Activated T-cell treated with anti-CD3 and anti-CD28 coated beads for 1 hour (primary cell): ENCODE data around the gene PRX.
"Not testable (repeated sequence)": the region's sequence is repeated elsewhere in the genome, so short reads cannot be mapped to it uniquely, and the experiment has no call there.

Experiments
- DNase-seq: peaks from one replicate; pipeline ENCODE4 v3.0.0-alpha.2; 2020; ENCODE audit warnings: low read depth

Gene PRX

GRCh38 chr19:40392123-40392522 lies 21.1 kb downstream of the PRX start:
- no peak for DNase-seq

- DNase-seq: no peak
These were observed 23.0 kb downstream of the PRX start, which contains the start of gene HIPK4 for GRCh38 chr19:40390084-40390742. Gene HIPK4, minus strand, starts transcription at chr19:40390181. Its CDS starts 279 bp downstream, at chr19:40389902.

GRCh38 chr19:40389404-40390083 lies 23.6 kb downstream of the PRX start:
- DNase-seq: no peak

GRCh38 chr19:40388481-40388880 lies 24.7 kb downstream of the PRX start:
- DNase-seq: no peak

GRCh38 chr19:40387155-40387554 lies 26.0 kb downstream of the PRX start:
- no peak for DNase-seq

- no peak for DNase-seq
These were observed 29.4 kb downstream of the PRX start for GRCh38 chr19:40383668-40384248.

GRCh38 chr19:40381321-40381720 lies 31.9 kb downstream of the PRX start:
- no peak for DNase-seq

GRCh38 chr19:40380199-40381037 lies 32.8 kb downstream of the PRX start:
- DNase-seq: no peak

- DNase-seq: no peak
These were observed 33.6 kb downstream of the PRX start for GRCh38 chr19:40379446-40380198.

GRCh38 chr19:40378509-40378908 lies 34.7 kb downstream of the PRX start:
- no peak for DNase-seq

GRCh38 chr19:40377876-40378385 lies 35.2 kb downstream of the PRX start:
- no peak for DNase-seq

GRCh38 chr19:40376286-40376862 lies 36.8 kb downstream of the PRX start:
- DNase-seq: no peak

GRCh38 chr19:40374084-40374483 lies 39.1 kb downstream of the PRX start:
- DNase-seq: no peak

- no peak for DNase-seq
These were observed 41.4 kb downstream of the PRX start for GRCh38 chr19:40371802-40372122.

GRCh38 chr19:40370997-40371801 lies 42.0 kb downstream of the PRX start:
- DNase-seq: no peak

- not testable (repeated sequence) for DNase-seq
These were observed 42.9 kb downstream of the PRX start for GRCh38 chr19:40370253-40370652.

GRCh38 chr19:40369797-40370196 lies 43.4 kb downstream of the PRX start:
- DNase-seq: no peak

- no peak for DNase-seq
These were observed 45.4 kb downstream of the PRX start for GRCh38 chr19:40367577-40368434.
